Progenitor cell of endocrine pancreas (in vitro differentiated cells): ENCODE measurements around the gene ULK4. TPM values are rescaled to one million over a fixed set of nuclear protein-coding genes. Genes with fewer than 3 reads are reported as not detected.

Experiments used
- DNase-seq: peaks from one replicate; pipeline ENCODE4 v3.0.0; 2021; ENCODE audit warnings: low spot score; ENCODE audit not compliant: unreplicated experiment
- H3K27ac Mint-ChIP-seq: 2 replicates; pipeline ENCODE4 v1.8.0; 2021; ENCODE audit warnings: mild to moderate bottlenecking, moderate library complexity, mixed read lengths
- H3K27me3 Mint-ChIP-seq: 2 replicates; pipeline ENCODE4 v1.8.0; 2021; ENCODE audit warnings: mixed read lengths
- H3K36me3 Mint-ChIP-seq: 2 replicates; pipeline ENCODE4 v1.8.0; 2022; ENCODE audit warnings: mixed read lengths; ENCODE audit not compliant: insufficient read depth
- H3K4me1 Mint-ChIP-seq: 2 replicates; pipeline ENCODE4 v1.8.0; 2021; ENCODE audit warnings: low read depth, mixed read lengths
- H3K4me3 Mint-ChIP-seq: 2 replicates; pipeline ENCODE4 v1.8.0; 2021; ENCODE audit warnings: low read depth, mild to moderate bottlenecking, moderate library complexity, mixed read lengths
- H3K9me3 Mint-ChIP-seq: 2 replicates; pipeline ENCODE4 v1.8.0; 2021; ENCODE audit warnings: low read depth, mixed read lengths
- CTCF ChIP-seq: fragments of 200-600 bp; sonication (generic); IDR thresholded peaks from one replicate; pipeline ENCODE4 v1.5.0; 2021; ENCODE audit warnings: antibody characterized with exemption, mild to moderate bottlenecking; ENCODE audit not compliant: unreplicated experiment
- total RNA-seq: library from RNA; stranded (reverse); gene quantifications from 2 replicates; pipeline ENCODE4 v1.2.1, GENCODE V29; 2021

ULK4 gene
- total RNA-seq, 1 donor from 2014 or later, result 14.2 TPM

- no peaks in the 10 kb centered on the region for H3K36me3 Mint-ChIP-seq
- no peak for DNase-seq
- peaks cover 3% of the 10 kb centered on the region for H3K4me1 Mint-ChIP-seq
- no peak for TF ChIP-seq CTCF
- no peaks in the 10 kb centered on the region for H3K9me3 Mint-ChIP-seq
- no peak overlapping the region for H3K4me3 Mint-ChIP-seq
- peak overlapping the region; percentile 37 for H3K27ac Mint-ChIP-seq
- H3K27me3 Mint-ChIP-seq, result no peaks in the 10 kb centered on the region
These were observed 368.1 kb downstream of the ULK4 start for GRCh38 chr3:41593774-41594173.

- peaks cover 4% of the 10 kb centered on the region for H3K4me1 Mint-ChIP-seq
- H3K36me3 Mint-ChIP-seq, result no peaks in the 10 kb centered on the region
- no peak for DNase-seq
- H3K4me3 Mint-ChIP-seq, result no peak overlapping the region
- no peak overlapping the region for H3K27ac Mint-ChIP-seq
- H3K9me3 Mint-ChIP-seq, result no peaks in the 10 kb centered on the region
- TF ChIP-seq CTCF, result no peak
- H3K27me3 Mint-ChIP-seq, result no peaks in the 10 kb centered on the region
These were observed 369.0 kb downstream of the ULK4 start for GRCh38 chr3:41592753-41593510.

- peaks cover 2% of the 10 kb centered on the region for H3K36me3 Mint-ChIP-seq
- no peak for TF ChIP-seq CTCF
- no peak for DNase-seq
These were observed 378.9 kb downstream of the ULK4 start for GRCh38 chr3:41583014-41583413.

GRCh38 chr3:41581700-41582099 is 380.2 kb downstream of the ULK4 start:
- DNase-seq, result no peak

More at GRCh38 chr3:41583014-41583413, 378.9 kb downstream of the ULK4 start:
- Mint-ChIP-seq H3K27ac (no peak overlapping the region), H3K4me1 (peaks cover 4% of the 10 kb centered on the region), H3K27me3 (no peaks in the 10 kb centered on the region), H3K9me3 (no peaks in the 10 kb centered on the region), H3K4me3 (no peak overlapping the region)

More at GRCh38 chr3:41581700-41582099, 380.2 kb downstream of the ULK4 start:
- Mint-ChIP-seq H3K4me1 (no peaks in the 10 kb centered on the region), H3K4me3 (no peak overlapping the region), H3K9me3 (no peaks in the 10 kb centered on the region), H3K27me3 (no peaks in the 10 kb centered on the region), H3K36me3 (peaks cover 2% of the 10 kb centered on the region), H3K27ac (no peak overlapping the region)
- no peak for TF ChIP-seq CTCF
